H1 (cell line): ENCODE measurements around the gene KRIT1. TPM values are rescaled to one million over a fixed set of nuclear protein-coding genes. Genes with fewer than 3 reads are reported as not detected.

Experiments
- ASH2L ChIP-seq: fragments of 200-600, 300-600 bp; sonication (generic); IDR thresholded peaks from one replicate; pipeline ENCODE4 v1.7.1; 2017; ENCODE audit warnings: low read length
- POLR2A ChIP-seq, 2 experiments: IDR thresholded peaks; 1 replicate in 1 of 2; 2 replicates in 1 of 2; pipeline ENCODE4 v1.6.1; 2011; ENCODE audit warnings: low read depth in 2 of 2, low read length in 2 of 2, mild to moderate bottlenecking in 2 of 2; ENCODE audit errors: control extremely low read depth in 1 of 2
- RXRA ChIP-seq: IDR thresholded peaks from 2 replicates; pipeline ENCODE4 v1.6.1; 2011; ENCODE audit warnings: low read depth, mild to moderate bottlenecking, low read length, moderate library complexity; ENCODE audit not compliant: insufficient read depth
- SP1 ChIP-seq: IDR thresholded peaks from 2 replicates; pipeline ENCODE4 v1.6.1; 2011; ENCODE audit warnings: low read depth, low read length
- TEAD4 ChIP-seq: IDR thresholded peaks from 2 replicates; pipeline ENCODE4 v1.6.1; 2012; ENCODE audit warnings: low read depth, low read length, inconsistent platforms, mixed read lengths
- USF2 ChIP-seq: IDR thresholded peaks from 2 replicates; pipeline ENCODE4 v1.6.1; 2011; ENCODE audit warnings: low read length, improper control_type of control experiment
- polyA plus RNA-seq, 7 experiments: library from polyadenylated mRNA; depleted of rRNA in 3 of 7; stranded (reverse) in 5 of 7; unstranded in 2 of 7; fragments of >200 nt in 5 of 7; fragments of 200-250 nt in 2 of 7; gene quantifications; 1 replicate in 5 of 7; 2 replicates in 1 of 7; 4 replicates in 1 of 7; pipeline versions ENCODE4 v1.2.1 to v1.2.3, GENCODE V29; 2011 to 2013; ENCODE audit warnings: missing spikeins in 2 of 7, mixed read lengths in 2 of 7
- total RNA-seq: library from RNA; stranded (reverse); fragmentation: NEBNext Ultra II Directional; extraction: Animal tissue kit (Norgen Biotek cat#: 25700); gene quantifications from 2 replicates; pipeline ENCODE4 v1.2.1, GENCODE V29; 2021

The KRIT1 gene
- total and polyA plus RNA-seq, 2 of the 8 experiments (the other 6 are each of a cell fraction or from before 2014, with no cell fraction given) = 14.3 to 28.8 TPM

DNA sequence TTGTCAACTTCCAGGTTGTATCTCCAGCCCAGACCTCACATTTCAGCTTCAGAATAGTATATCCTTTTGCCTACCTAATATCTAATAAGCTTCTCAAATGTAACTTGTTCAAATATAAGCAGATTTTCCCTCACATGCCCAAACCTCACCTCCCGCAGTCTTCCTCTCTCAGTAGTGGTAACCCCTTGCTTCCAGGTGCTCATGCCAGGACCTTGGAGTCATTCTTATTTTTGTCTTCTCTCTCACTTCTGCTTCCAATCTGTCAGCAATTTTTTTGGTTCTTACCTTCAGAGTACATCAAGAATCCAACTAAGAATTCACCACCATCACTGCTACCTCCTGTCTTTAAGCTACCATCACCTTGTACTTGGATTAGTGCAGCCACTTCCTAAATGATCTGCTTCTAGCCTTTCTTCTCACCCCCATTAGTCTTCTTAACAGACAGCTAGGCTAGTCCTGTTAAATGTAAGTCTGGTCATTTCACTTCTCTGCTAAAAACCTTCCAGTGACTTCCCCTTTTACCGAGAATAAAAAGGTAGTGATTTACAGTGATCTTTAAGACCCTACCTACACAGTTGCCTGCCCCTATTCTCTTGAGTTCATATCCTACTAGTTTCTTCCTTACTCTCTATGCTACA is 14.0 kb upstream of the KRIT1 start (continued):
- TF ChIP-seq ASH2L (no peak), SP1 (no peak), RXRA (no peak), TEAD4 (no peak), USF2 (no peak), POLR2A (IDR thresholded peaks at IDR 0.05; ENCODE audit: control extremely low read depth in 1 of 2, low read depth in 2 of 2, low read length in 2 of 2) (no peak)
